NCI-H2081 treated with DMSO at 0.1 percent for 48 hours (cell line): ENCODE measurements around the gene DENND5A.
A peak's percentile ranks its signal among the peaks of the same experiment; 100 is the strongest.

Source experiments
- DNase-seq: peaks from one replicate; lab custom pipeline; 2025; lab: John Stamatoyannopoulos, UW

The DENND5A gene

DNA sequence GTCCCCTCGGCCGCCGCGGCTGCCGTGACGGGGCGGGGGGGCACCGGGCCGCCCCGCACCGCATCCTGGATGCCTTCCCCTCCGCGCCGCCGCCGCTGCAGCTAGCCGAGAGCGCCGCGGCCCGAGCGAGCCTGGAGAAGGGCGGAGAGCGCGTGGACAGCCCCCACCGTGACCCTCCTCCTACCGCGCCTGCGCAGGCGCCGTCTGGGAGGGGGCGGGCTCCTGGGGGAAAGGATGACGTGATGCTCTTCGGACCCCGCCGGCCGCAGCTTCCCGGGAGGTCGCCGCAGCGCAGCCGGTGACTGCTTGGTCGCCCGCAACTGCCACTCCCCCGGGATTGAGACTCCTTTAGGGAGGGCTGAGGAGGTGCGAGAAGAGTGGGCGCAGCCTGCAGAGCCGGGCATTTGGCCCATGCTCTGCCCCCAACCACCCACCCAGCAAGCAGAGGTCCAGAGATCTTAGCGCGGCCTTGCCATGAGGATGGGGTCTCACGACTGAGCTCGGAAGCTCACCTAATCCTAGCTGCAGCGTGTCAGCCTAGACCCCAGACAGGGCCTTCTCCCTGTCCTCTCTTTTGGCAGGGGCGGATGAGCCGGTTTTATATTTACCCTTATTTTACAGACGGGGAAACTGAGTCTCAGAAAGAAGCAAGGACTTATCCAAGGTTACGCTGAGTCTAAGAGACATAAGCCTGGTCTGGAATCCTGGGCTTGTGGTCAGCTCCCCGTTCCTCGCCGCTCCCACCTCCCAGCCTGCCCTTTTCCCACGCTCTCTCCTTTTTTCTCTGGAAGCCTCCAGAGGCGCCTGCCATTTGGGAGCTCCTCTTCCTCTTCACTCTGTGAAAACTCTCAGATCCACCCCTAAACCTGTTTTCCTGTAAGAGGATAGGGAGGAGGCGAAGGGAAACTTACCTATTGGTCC lies at the start of gene DENND5A:
Gene DENND5A, minus strand, starts transcription at position 140 of the 921 bp plus-strand sequence. CDS start 281 bp downstream, outside the sequence.
- no peak for DNase-seq

DNA sequence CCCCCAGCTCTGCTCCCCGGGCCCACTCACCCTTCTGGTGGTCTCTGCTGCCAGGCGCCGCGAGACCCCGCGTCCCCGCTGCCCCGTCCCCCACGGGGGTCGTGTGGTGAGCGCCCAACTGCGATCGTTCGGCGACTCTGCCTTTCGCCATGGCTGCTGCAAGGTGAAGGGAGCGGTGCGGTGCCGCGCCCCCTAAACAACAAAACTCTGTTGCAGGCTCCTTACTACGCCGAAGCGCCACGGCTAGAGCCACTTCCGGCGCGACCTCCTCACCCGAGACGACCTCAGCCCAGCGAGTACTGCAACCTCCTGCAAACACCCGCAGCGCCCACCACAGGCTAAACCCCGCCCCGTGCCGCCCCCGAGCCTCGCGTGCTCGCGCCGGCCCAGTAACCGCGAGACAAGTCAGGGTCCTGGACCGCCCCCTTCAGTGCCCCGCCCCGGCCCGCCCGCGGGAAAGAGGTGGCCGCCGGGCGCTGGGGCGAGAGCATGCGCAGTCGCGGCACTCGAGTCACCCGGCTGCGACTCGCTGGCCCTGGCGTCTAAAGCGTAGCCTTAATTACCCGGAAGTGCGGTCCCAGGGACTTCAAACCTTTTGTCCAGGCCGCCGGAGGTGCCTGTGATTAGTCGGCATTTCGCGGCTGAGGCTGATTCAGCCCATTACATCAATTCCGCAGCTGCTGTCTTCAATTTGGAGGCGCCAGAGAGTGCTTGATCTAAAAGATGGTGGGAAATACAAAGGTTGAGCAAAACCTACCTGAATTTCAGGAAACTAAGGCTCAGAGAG lies 49.3 kb upstream of the DENND5A start, which contains the start of gene TMEM41B:
Gene TMEM41B, minus strand, starts transcription at position 303 of the 787 bp plus-strand sequence. Its CDS starts 152 bp downstream, at position 151.
- peak; percentile 92 for DNase-seq

DNA sequence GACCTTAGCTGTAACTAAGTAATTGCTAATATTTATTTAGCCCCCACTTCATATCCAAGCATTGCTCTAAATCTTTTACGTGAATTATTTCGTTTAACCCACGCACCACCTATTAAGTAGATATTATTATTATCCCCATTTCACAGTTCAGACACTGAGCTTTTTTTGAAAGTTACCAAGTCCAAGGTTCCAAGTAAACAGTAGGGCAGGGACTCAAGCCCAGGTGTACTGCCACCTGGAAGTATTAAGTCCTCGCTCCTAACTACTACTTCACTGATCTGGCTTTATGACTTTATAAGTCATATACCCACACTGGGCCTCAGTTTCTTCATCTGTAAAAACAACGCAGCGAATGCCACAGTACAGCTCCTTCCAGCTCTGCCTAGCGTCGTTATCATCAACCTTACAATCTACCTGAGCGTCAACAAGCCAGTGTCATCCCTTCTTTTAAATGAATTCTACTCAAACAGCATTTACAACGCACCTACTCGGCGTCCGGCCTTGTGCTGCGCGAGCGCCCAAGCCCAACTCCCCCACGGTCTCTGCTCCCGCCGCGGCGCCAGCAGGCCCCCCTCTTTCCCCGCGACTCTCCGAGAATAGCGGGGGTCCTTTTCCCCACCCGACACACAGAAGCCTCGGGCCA lies 48.6 kb upstream of the DENND5A start:
- no peak for DNase-seq

DNA sequence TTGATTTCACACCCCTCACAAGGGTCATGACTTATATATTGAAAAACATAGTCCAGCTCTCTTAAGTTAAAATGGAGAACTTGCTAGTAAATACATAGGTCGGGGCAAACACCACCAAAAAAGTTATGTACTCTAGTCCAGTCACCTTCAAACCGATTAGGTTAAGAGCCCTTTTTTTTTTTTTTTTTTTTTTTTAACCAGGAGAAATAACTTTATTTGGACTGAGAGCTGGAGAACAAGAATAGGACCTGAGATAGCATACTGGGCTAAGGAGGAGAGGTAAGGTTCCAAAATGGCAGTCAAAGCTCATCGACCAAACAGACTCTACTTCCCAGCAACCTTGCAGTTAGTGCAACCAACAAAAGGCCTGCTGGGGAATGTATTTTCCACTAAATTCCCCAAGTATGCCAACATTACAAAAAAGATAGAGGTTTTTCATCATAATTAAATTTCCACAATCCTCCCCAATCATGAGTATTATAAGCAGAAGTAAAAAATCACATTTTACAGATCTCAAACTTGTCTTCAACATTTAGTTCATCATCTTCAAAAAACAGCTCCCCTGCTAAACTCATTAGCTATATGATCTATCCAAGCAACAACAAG lies 45.4 kb upstream of the DENND5A start:
- DNase-seq: no peak

DNA sequence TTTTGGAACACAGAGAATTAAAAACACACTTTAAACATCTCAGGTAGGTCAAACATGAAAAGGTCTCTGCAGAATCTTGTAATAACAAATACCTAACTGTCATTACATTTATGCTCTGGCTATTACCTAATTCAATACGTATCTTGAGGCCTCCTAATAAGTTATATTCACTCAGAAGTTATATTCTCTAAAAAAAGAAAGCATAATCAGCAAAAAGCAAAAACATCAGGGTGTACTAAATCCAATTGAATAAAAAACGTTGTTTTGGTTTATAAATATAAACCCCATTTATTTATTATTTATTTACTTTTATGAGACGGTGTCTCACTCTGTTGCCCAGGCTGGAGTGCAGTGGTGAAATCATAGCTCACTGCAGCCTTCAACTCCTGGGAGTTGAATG lies 39.0 kb upstream of the DENND5A start:
- DNase-seq: no peak

DNA sequence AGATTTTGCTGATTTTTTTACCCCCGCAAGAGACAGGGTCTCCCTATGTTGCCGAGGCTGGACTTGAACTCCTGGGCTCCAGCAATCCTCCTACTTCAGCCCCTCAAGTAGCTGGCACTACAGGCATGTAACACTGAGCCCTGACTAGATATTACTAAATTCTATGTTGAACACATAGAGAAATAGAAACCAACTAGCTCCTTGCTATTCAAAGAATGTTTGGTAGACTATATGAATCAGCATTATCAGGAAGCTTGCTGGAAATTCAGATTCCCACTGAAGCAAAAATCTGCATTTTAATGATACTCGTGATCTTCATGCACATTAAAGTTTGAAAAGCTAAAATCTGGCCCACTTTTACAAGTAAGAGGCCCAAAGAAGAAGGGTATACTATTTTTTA lies 37.3 kb upstream of the DENND5A start:
- no peak for DNase-seq

DNA sequence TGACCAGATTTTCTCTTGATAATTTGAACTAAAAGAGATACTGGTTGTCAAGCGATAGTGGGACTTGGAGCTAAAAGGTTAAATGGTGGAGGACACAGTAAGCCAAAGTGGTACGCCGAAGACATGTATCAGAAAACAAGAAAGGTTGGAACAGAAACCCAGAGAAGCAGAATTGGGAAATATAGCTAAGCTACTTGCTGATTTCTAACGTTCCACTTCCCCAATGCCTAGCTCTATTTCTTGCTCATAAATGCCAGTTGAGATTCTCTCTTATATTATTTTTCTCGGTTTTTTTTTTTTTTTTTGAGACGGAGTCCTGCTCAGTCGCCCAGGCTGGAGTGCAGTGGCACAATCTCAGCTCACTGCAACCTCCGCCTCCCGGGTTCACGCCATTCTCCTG lies 36.6 kb upstream of the DENND5A start:
- DNase-seq: no peak

DNA sequence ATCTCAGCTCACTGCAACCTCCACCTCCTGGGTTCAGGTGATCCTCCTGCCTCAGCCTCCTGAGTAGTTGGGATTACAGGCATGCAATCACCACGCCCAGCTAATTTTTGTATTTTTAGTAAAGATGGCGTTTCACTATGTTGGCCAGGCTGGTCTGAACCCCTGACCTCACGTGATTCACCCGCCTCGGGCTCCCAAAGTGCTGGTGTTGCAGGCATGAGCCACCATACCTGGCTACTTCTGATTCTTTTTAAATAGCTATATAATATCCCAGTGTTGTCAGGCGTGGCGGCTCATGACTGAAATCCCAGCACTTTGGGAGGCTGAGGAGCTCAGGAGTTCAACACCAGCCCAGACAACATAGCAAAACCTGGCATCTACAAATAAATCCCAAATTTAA lies 28.5 kb upstream of the DENND5A start:
- no peak for DNase-seq

DNA sequence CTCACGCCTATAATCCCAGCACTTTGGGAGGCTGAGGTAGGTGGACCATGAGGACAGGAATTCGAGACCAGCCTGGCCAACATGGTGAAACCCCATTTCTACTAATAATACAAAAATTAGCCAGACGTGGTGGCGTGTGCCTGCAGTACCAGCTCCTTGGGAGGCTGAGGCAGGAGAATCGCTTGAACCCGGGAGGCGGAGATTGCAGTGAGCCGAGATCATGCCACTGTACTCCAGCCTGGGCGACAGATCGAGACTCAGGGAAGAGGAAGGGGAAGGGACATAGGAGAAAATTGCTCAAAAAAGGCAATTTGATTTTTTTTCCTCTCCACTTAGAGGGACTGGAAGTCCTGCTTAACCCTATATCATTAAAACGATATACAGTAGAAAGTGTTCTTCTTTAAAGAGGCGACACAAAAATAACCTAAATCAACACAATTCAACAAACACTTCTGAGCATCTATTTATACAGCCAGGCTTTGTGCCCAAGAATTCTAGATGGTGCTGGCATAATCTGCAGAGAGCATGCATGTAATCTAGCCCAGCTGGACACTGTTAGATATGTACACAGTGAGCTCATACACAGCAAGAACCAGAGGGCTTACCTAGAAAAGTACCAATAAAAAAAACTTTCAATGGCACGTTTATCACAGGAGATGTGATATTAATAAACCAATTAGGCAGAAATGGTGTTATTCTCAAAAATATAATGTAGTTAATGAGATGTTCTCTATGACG lies 20.9 kb upstream of the DENND5A start:
- DNase-seq: no peak

DNA sequence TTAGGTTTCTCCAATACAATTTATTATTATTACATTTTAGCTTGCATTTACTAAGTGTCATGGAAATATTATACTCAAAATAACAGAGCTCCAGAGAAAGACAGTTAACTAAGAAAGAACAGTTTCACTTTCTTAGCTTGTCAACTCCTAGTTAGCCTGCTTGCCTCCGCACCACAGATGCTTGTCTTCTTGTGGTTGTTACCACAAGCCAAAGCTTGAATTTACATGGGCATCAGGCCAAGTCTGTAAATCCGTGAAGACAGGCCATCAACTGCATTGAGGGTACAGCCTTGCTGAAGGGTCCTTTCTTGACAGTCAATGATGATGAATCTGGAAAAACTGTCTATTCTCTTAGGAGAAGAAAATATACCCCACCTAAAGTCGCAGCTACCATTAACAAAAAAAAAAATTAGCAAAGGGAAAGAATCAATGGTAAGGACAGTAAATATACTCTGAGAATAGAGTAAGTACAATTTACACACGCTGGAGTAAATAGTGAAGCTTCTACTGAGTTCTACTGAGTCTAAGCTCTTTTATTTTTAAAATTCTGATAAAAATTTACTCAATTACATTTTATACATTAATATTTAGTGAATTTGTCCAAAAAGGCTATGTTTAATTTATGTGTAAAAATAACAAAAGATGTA lies 15.6 kb upstream of the DENND5A start:
- DNase-seq: no peak

DNA sequence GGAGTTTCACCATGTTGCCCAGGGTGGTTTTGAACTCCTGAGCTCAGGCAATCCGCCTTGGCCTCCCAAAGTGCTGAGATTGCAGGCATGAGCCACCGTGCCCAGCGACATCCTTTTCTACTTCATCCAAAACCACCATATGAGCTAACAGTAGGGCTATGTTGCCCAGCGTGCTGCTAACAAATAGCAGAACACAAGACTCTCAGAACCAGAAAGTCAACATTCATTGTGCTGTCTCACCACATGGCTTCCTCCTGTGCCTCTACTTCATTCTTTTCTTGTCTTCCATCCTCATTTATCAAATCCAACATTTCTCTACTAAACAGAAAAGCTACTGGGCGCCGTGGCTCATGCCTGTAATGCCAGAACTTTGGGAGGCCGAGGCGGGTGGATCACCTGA lies 12.0 kb upstream of the DENND5A start:
- DNase-seq: no peak

DNA sequence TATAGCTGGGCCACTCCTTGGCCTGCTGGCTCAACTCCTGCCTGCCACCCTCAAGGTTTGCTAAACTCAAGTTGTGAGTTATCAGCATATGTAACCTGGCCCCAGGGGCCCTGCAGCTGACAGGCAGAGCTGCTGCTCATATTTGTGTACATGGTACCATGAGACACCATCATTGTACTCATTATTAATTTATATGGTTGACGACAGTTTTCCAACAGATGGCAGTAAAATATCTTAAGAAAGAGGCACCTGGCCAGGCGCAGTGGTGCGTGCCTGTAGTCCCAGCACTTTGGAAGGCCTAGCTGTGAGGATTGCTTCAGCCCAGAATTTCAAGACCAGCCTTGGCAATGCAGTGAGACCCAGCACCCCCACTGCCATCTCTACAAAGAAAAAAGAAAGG lies 11.4 kb upstream of the DENND5A start:
- no peak for DNase-seq

DNA sequence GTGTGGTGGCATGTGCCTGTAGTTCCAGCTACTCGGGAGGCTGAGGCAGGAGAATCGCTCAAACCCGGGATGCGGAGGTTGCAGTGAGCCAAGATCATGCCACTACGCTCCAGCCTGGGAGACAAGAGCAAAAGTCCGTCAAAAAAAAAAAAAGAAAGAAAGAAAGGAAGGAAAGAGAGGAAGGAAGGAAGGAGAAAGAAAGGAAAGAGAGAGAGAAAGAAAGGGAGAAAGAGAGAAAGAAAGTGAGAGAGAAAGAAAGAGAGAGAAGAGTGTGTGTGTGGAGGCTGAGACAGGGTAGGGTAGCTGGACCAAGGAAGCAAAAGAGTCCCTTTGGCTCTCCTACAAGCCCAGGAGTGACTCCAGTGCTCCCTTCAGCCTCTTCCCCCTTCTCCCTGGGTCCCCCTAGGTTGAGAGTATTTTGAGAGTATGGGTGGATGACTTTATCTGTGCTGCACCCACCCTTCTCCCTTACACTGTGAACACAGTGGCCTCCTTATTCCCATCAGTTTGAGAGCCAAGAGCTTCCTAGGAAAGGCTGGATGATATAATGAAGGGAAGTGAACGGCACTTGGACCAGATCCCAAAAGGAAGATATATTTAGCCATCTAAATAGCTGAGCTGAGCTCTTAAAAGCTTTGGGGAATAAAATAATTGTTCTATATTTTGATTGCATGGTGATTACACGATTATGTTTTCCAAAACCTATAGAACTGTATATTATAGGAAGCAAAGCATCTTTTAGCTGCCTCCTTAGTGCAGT lies 9.5 kb upstream of the DENND5A start:
- no peak for DNase-seq

DNA sequence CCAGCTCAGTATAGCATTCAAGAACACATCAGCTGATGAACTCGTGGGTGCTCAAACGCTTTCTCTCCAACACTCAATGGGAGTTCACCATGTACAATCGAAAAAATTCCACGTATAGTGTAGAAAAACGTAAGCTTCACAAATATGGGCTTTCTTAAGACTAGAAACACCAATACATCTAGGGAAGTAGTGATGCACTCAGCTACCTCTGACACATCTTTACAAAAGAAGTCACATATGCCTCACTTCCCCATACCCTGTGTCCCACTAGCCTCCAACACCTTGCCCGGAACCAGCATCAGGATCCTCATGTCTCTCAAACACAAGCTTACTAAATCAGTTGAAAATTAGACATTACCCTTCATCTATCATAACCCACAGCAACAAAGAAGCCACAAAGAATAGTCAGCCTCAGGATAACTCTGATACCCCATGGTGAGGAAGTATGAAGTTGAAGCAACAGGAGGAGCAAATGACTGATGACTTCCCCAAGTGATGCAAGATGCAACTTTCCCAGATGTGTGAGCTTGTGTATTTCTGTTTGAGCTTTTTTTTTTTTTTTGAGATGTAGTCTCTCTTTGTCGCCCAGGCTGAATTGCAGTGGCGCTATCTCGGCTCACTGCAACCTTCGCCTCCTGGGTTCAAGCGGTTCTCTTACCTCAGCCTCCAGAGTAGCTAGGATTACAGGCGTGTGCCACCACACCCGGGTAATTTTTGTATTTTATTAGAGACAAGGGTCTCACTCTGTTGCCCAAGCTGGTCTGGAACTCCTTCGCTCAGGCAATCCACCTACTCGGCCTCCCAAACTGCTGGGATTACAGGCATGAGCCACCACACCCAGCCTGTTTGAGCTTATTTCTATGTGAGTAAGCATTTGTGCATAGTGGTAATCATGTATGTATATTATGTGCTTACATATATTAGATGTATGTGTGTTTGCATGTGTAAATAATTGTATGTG lies 8.5 kb upstream of the DENND5A start:
- DNase-seq: no peak

DNA sequence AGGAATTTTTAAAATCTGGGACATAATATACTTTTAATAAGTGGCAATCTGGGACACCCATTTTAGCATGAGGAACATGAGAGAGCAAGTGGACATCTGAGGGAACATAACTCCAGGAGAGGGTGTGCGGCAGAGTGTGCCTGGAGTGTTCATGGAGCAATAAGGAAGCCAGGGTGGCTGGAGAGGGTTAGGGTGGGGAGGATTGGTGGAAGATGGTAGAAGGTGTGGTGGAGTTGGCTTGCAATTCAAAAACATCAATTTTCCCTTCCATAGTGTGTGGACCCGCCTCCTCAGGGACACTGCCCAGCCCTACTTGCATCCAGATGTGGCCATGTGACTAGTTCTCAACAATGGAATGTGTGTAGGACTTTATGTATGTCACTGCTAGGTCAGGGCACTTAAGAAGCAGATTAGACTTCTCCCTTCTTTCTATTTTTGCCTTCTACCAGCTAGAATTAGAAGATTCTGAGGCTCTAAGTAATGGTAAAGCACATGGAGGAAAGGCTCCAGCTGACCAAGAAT lies 4.4 kb upstream of the DENND5A start:
- no peak for DNase-seq

DNA sequence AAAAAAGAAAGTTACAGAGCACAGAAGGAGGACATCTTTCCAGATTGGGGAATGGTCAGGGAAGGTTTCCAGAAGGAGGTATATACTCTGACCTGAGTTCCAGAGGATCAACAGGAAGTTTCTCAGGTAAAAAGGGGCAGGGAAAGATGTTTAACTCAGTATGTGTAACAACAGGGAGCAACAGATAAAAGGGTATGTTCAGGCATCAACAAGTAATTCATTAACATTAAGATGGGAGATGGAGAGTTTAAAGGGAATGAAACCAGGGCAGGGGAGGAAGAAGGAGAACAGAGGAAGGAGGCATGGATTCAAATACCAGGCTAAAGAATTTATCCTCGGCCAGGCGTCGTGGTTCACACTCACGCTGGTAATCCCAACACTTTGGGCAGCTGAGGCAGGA lies 2.5 kb upstream of the DENND5A start:
- no peak for DNase-seq

DNA sequence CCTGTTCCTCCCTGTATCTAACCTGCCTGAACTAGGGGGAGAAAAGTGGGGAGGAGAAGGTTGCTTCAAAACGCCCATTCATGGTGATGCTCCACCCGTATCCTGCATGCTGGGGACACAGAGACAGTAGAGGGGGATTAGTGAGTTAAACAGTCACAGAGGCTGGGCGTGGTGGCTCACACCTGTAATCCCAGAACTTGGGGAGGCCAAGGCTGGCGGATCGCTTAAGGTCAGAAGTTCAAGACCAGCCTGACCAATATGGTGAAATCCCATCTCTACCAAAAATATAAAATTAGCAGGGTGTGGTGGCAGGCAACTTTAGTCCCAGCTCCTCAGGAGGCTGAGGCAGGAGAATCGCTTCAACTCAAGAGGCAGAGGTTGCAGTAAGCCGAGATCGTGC lies 1.8 kb upstream of the DENND5A start:
- DNase-seq: no peak

DNA sequence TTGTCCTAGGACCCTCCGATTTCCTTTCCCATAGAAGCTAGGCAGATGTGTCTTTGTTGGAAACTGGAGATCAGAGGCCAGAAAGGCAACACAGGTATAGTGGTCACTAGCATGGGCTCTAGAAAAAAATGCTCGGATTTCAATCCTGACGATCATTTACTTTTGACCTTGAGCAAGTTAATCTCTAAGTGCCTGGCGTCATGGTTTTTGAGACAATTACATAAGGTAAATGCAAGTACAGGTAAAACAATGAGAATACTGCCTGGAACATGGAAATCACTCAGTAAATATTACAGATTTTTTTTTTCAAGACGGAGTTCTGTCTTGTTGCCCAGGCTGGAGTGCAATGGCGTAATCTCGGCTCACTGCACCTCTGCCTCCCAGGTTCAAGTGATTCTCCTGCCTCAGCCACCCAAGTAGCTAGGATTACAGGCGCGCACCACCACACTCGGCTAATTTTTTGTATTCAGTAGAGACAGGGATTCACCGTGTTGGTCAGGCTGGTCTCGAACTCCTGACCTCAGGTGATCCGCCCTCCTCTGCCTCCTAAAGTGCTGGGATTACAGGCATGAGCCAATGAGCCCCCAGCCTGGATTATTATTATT lies 1.1 kb upstream of the DENND5A start:
- no peak for DNase-seq
